Measurements from ENCODE around the gene ZNF440.
"Not testable (repeated sequence)": the region's sequence is repeated elsewhere in the genome, so short reads cannot be mapped to it uniquely, and the experiment has no call there.

The ZNF440 gene

GRCh38 chr19:11832253-11832912 lies 18.3 kb downstream of the ZNF440 start:
- H3K27me3 ChIP-seq (ENCODE audit: insufficient read depth, low read length, poor library complexity) = no peaks in the 10 kb centered on the region
- H3K4me3 ChIP-seq (ENCODE audit: low read length) = no peak overlapping the region
- no peaks in the 10 kb centered on the region for H3K4me1 ChIP-seq (ENCODE audit: control insufficient read depth, low read depth, low read length)
- H2AK5ac ChIP-seq (ENCODE audit: low read length) = no peak overlapping the region
- DNase-seq = peak; percentile 31
- H3K9ac ChIP-seq (ENCODE audit: low read length) = no peak overlapping the region
- H4K8ac ChIP-seq (ENCODE audit: low read depth, low read length) = no peak overlapping the region
- no peak overlapping the region for H3K56ac ChIP-seq (ENCODE audit: low read length)
- no peak overlapping the region for H3K4me2 ChIP-seq (ENCODE audit: low read length)
- WGBS (ENCODE audit: extremely low coverage, insufficient coverage, low lambda C conversion rate) = no CpG with 5 or more reads among the region's 8 CpGs
- no peak overlapping the region for H3K4ac ChIP-seq (ENCODE audit: low read depth, low read length)
- no peaks in the 10 kb centered on the region for H3K79me2 ChIP-seq (ENCODE audit: control insufficient read depth, insufficient read depth, low read length)
- no peak overlapping the region for H2BK15ac ChIP-seq (replicated peaks; ENCODE audit: low read depth)
- no peak overlapping the region for H2BK120ac ChIP-seq (ENCODE audit: low read depth, low read length)
- no peak overlapping the region for H3K18ac ChIP-seq (ENCODE audit: low read length)
- no peak overlapping the region for H4K5ac ChIP-seq (ENCODE audit: low read length)
- peaks cover 6% of the 10 kb centered on the region for H3K36me3 ChIP-seq (ENCODE audit: control insufficient read depth, insufficient read depth, low read length)
- H3K27ac ChIP-seq (ENCODE audit: low read depth, low read length) = no peak overlapping the region
- H3K23ac ChIP-seq (ENCODE audit: low read length) = no peak overlapping the region
- no peaks in the 10 kb centered on the region for H3K79me1 ChIP-seq (ENCODE audit: low read length)
- H2BK5ac ChIP-seq (ENCODE audit: low read length) = no peak overlapping the region

GRCh38 chr19:11833541-11833940 lies 19.5 kb downstream of the ZNF440 start:
- H3K27me3 ChIP-seq (ENCODE audit: insufficient read depth, low read length, poor library complexity) = no peaks in the 10 kb centered on the region
- H2BK15ac ChIP-seq (replicated peaks; ENCODE audit: low read depth) = no peak overlapping the region
- H3K4me2 ChIP-seq (ENCODE audit: low read length) = no peak overlapping the region
- H3K36me3 ChIP-seq (ENCODE audit: control insufficient read depth, insufficient read depth, low read length) = peaks cover 6% of the 10 kb centered on the region
- H3K56ac ChIP-seq (ENCODE audit: low read length) = no peak overlapping the region
- H2BK120ac ChIP-seq (ENCODE audit: low read depth, low read length) = no peak overlapping the region
- H3K18ac ChIP-seq (ENCODE audit: low read length) = no peak overlapping the region
- no peak overlapping the region for H2BK5ac ChIP-seq (ENCODE audit: low read length)
- no peak overlapping the region for H3K4ac ChIP-seq (ENCODE audit: low read depth, low read length)
- no peak overlapping the region for H3K27ac ChIP-seq (ENCODE audit: low read depth, low read length)
- no peaks in the 10 kb centered on the region for H3K79me1 ChIP-seq (ENCODE audit: low read length)
- no peaks in the 10 kb centered on the region for H3K4me1 ChIP-seq (ENCODE audit: control insufficient read depth, low read depth, low read length)
- no peak overlapping the region for H3K4me3 ChIP-seq (ENCODE audit: low read length)
- no peak overlapping the region for H2AK5ac ChIP-seq (ENCODE audit: low read length)
- no peak for DNase-seq
- H3K9ac ChIP-seq (ENCODE audit: low read length) = no peak overlapping the region
- WGBS (ENCODE audit: extremely low coverage, insufficient coverage, low lambda C conversion rate) = no CpG with 5 or more reads among the region's 2 CpGs
- no peak overlapping the region for H4K8ac ChIP-seq (ENCODE audit: low read depth, low read length)
- H3K79me2 ChIP-seq (ENCODE audit: control insufficient read depth, insufficient read depth, low read length) = no peaks in the 10 kb centered on the region
- H4K5ac ChIP-seq (ENCODE audit: low read length) = no peak overlapping the region
- no peak overlapping the region for H3K23ac ChIP-seq (ENCODE audit: low read length)

- WGBS (ENCODE audit: extremely low coverage, insufficient coverage, low lambda C conversion rate) = no CpG with 5 or more reads among the region's 2 CpGs
- not testable (repeated sequence) for H3K36me3 ChIP-seq (ENCODE audit: control insufficient read depth, insufficient read depth, low read length)
These were observed 21.6 kb downstream of the ZNF440 start for GRCh38 chr19:11835626-11836066.

GRCh38 chr19:11843722-11844121 lies 29.6 kb downstream of the ZNF440 start:
- Histone ChIP-seq H3K27me3 (ENCODE audit: insufficient read depth, low read length, poor library complexity) (no peaks in the 10 kb centered on the region), H3K79me2 (ENCODE audit: control insufficient read depth, insufficient read depth, low read length) (no peaks in the 10 kb centered on the region), H3K4me3 (ENCODE audit: low read length) (no peak overlapping the region), H2BK120ac (ENCODE audit: low read depth, low read length) (no peak overlapping the region), H3K18ac (ENCODE audit: low read length) (no peak overlapping the region), H3K36me3 (ENCODE audit: control insufficient read depth, insufficient read depth, low read length) (no peaks in the 10 kb centered on the region), H2BK15ac (replicated peaks; ENCODE audit: low read depth) (no peak overlapping the region), H3K27ac (ENCODE audit: low read depth, low read length) (no peak overlapping the region), H3K9ac (ENCODE audit: low read length) (no peak overlapping the region), H3K79me1 (ENCODE audit: low read length) (no peaks in the 10 kb centered on the region), H4K5ac (ENCODE audit: low read length) (no peak overlapping the region), H2AK5ac (ENCODE audit: low read length) (no peak overlapping the region), H3K4me2 (ENCODE audit: low read length) (no peak overlapping the region), H2BK5ac (ENCODE audit: low read length) (no peak overlapping the region), H4K8ac (ENCODE audit: low read depth, low read length) (no peak overlapping the region), H3K4me1 (ENCODE audit: control insufficient read depth, low read depth, low read length) (no peaks in the 10 kb centered on the region), H3K56ac (ENCODE audit: low read length) (no peak overlapping the region), H3K4ac (ENCODE audit: low read depth, low read length) (no peak overlapping the region), H3K23ac (ENCODE audit: low read length) (no peak overlapping the region)
- DNase-seq = no peak
- no CpG with 5 or more reads among the region's 2 CpGs for WGBS (ENCODE audit: extremely low coverage, insufficient coverage, low lambda C conversion rate)

More at GRCh38 chr19:11835626-11836066, 21.6 kb downstream of the ZNF440 start:
- H3K18ac ChIP-seq (ENCODE audit: low read length); H3K79me2 ChIP-seq (ENCODE audit: control insufficient read depth, insufficient read depth, low read length); H3K4ac ChIP-seq (ENCODE audit: low read depth, low read length); H3K9ac ChIP-seq (ENCODE audit: low read length); H3K4me1 ChIP-seq (ENCODE audit: control insufficient read depth, low read depth, low read length); DNase-seq; H3K27me3 ChIP-seq (ENCODE audit: insufficient read depth, low read length, poor library complexity); H3K79me1 ChIP-seq (ENCODE audit: low read length); H4K5ac ChIP-seq (ENCODE audit: low read length); H3K27ac ChIP-seq (ENCODE audit: low read depth, low read length); H3K4me3 ChIP-seq (ENCODE audit: low read length); H2AK5ac ChIP-seq (ENCODE audit: low read length); H3K23ac ChIP-seq (ENCODE audit: low read length); H2BK5ac ChIP-seq (ENCODE audit: low read length); H2BK120ac ChIP-seq (ENCODE audit: low read depth, low read length); H4K8ac ChIP-seq (ENCODE audit: low read depth, low read length); H3K56ac ChIP-seq (ENCODE audit: low read length); H3K4me2 ChIP-seq (ENCODE audit: low read length); H2BK15ac ChIP-seq (replicated peaks; ENCODE audit: low read depth): not testable (repeated sequence)

- not testable (repeated sequence) for H3K4me1 ChIP-seq (ENCODE audit: control insufficient read depth, low read depth, low read length)
- WGBS (ENCODE audit: extremely low coverage, insufficient coverage, low lambda C conversion rate) = no CpG with 5 or more reads among the region's 6 CpGs
These were observed 33.5 kb downstream of the ZNF440 start for GRCh38 chr19:11847615-11848014.

GRCh38 chr19:11848200-11848593 lies 34.1 kb downstream of the ZNF440 start:
- H3K4me1 ChIP-seq (ENCODE audit: control insufficient read depth, low read depth, low read length) = no peaks in the 10 kb centered on the region

More at GRCh38 chr19:11847615-11848014, 33.5 kb downstream of the ZNF440 start:
- H3K27me3 ChIP-seq (ENCODE audit: insufficient read depth, low read length, poor library complexity); H2BK15ac ChIP-seq (replicated peaks; ENCODE audit: low read depth); H4K8ac ChIP-seq (ENCODE audit: low read depth, low read length); H3K18ac ChIP-seq (ENCODE audit: low read length); H3K4ac ChIP-seq (ENCODE audit: low read depth, low read length); H3K4me2 ChIP-seq (ENCODE audit: low read length); H2AK5ac ChIP-seq (ENCODE audit: low read length); H3K79me1 ChIP-seq (ENCODE audit: low read length); H2BK120ac ChIP-seq (ENCODE audit: low read depth, low read length); H3K27ac ChIP-seq (ENCODE audit: low read depth, low read length); H3K9ac ChIP-seq (ENCODE audit: low read length); H2BK5ac ChIP-seq (ENCODE audit: low read length); H3K56ac ChIP-seq (ENCODE audit: low read length); H3K36me3 ChIP-seq (ENCODE audit: control insufficient read depth, insufficient read depth, low read length); H4K5ac ChIP-seq (ENCODE audit: low read length); H3K79me2 ChIP-seq (ENCODE audit: control insufficient read depth, insufficient read depth, low read length); H3K4me3 ChIP-seq (ENCODE audit: low read length); H3K23ac ChIP-seq (ENCODE audit: low read length): not testable (repeated sequence)
- DNase-seq = peak; percentile 51

More at GRCh38 chr19:11848200-11848593, 34.1 kb downstream of the ZNF440 start:
- no peaks in the 10 kb centered on the region for H3K27me3 ChIP-seq (ENCODE audit: insufficient read depth, low read length, poor library complexity)
- H3K4me3 ChIP-seq (ENCODE audit: low read length) = no peak overlapping the region
- no peak overlapping the region for H2BK5ac ChIP-seq (ENCODE audit: low read length)
- no peak overlapping the region for H2BK120ac ChIP-seq (ENCODE audit: low read depth, low read length)
- H2AK5ac ChIP-seq (ENCODE audit: low read length) = no peak overlapping the region
- no peaks in the 10 kb centered on the region for H3K79me2 ChIP-seq (ENCODE audit: control insufficient read depth, insufficient read depth, low read length)
- no peak overlapping the region for H3K27ac ChIP-seq (ENCODE audit: low read depth, low read length)
- H3K79me1 ChIP-seq (ENCODE audit: low read length) = no peaks in the 10 kb centered on the region
- H3K4me2 ChIP-seq (ENCODE audit: low read length) = no peak overlapping the region
- no peak overlapping the region for H3K56ac ChIP-seq (ENCODE audit: low read length)
- no CpG with 5 or more reads among the region's 11 CpGs for WGBS (ENCODE audit: extremely low coverage, insufficient coverage, low lambda C conversion rate)
- H3K18ac ChIP-seq (ENCODE audit: low read length) = no peak overlapping the region
- no peak overlapping the region for H3K9ac ChIP-seq (ENCODE audit: low read length)
- H3K36me3 ChIP-seq (ENCODE audit: control insufficient read depth, insufficient read depth, low read length) = no peaks in the 10 kb centered on the region
- no peak for DNase-seq
- H2BK15ac ChIP-seq (replicated peaks; ENCODE audit: low read depth) = no peak overlapping the region
- no peak overlapping the region for H3K23ac ChIP-seq (ENCODE audit: low read length)
- H4K5ac ChIP-seq (ENCODE audit: low read length) = no peak overlapping the region
- no peak overlapping the region for H3K4ac ChIP-seq (ENCODE audit: low read depth, low read length)
- H4K8ac ChIP-seq (ENCODE audit: low read depth, low read length) = no peak overlapping the region
